ENCODE results near the gene GRIN2C.

Gene GRIN2C

GRCh38 chr17:74825952-74826719 lies 33.5 kb downstream of the GRIN2C start:
- no peak for TF ChIP-seq SIN3A (IDR thresholded peaks at IDR 0.05; ENCODE audit: borderline replicate concordance, insufficient read depth, low read length)
- no peak for TF ChIP-seq POLR2AphosphoS5 (IDR thresholded peaks at IDR 0.05; ENCODE audit: low read depth, low read length)
- TF ChIP-seq REST (IDR thresholded peaks at IDR 0.05; ENCODE audit: insufficient read depth in 1 of 2, low read depth in 2 of 2, low read length in 2 of 2): no peak
- no peak for TF ChIP-seq FOXP2 (optimal IDR thresholded peaks at IDR 0.05; ENCODE audit: borderline replicate concordance, extremely low read depth, extremely low read length, insufficient read depth)
- no peak for TF ChIP-seq TAF1 (IDR thresholded peaks at IDR 0.05; ENCODE audit: borderline replicate concordance, insufficient read depth, low read length)

GRCh38 chr17:74824961-74825627 lies 34.6 kb downstream of the GRIN2C start:
- TF ChIP-seq POLR2AphosphoS5 (IDR thresholded peaks at IDR 0.05; ENCODE audit: low read depth, low read length): no peak
- no peak for TF ChIP-seq TAF1 (IDR thresholded peaks at IDR 0.05; ENCODE audit: borderline replicate concordance, insufficient read depth, low read length)
- TF ChIP-seq REST (IDR thresholded peaks at IDR 0.05; ENCODE audit: insufficient read depth in 1 of 2, low read depth in 2 of 2, low read length in 2 of 2): no peak
- TF ChIP-seq SIN3A (IDR thresholded peaks at IDR 0.05; ENCODE audit: borderline replicate concordance, insufficient read depth, low read length): no peak
- no peak for TF ChIP-seq FOXP2 (optimal IDR thresholded peaks at IDR 0.05; ENCODE audit: borderline replicate concordance, extremely low read depth, extremely low read length, insufficient read depth)

GRCh38 chr17:74822939-74823367 lies 36.7 kb downstream of the GRIN2C start:
- TF ChIP-seq REST (IDR thresholded peaks at IDR 0.05; ENCODE audit: insufficient read depth in 1 of 2, low read depth in 2 of 2, low read length in 2 of 2) (no peak), SIN3A (IDR thresholded peaks at IDR 0.05; ENCODE audit: borderline replicate concordance, insufficient read depth, low read length) (no peak), FOXP2 (optimal IDR thresholded peaks at IDR 0.05; ENCODE audit: borderline replicate concordance, extremely low read depth, extremely low read length, insufficient read depth) (no peak), POLR2AphosphoS5 (IDR thresholded peaks at IDR 0.05; ENCODE audit: low read depth, low read length) (no peak), TAF1 (IDR thresholded peaks at IDR 0.05; ENCODE audit: borderline replicate concordance, insufficient read depth, low read length) (no peak)

GRCh38 chr17:74822335-74822938 lies 37.2 kb downstream of the GRIN2C start:
- TF ChIP-seq POLR2AphosphoS5 (IDR thresholded peaks at IDR 0.05; ENCODE audit: low read depth, low read length) (no peak), TAF1 (IDR thresholded peaks at IDR 0.05; ENCODE audit: borderline replicate concordance, insufficient read depth, low read length) (no peak), REST (IDR thresholded peaks at IDR 0.05; ENCODE audit: insufficient read depth in 1 of 2, low read depth in 2 of 2, low read length in 2 of 2) (no peak), FOXP2 (optimal IDR thresholded peaks at IDR 0.05; ENCODE audit: borderline replicate concordance, extremely low read depth, extremely low read length, insufficient read depth) (no peak), SIN3A (IDR thresholded peaks at IDR 0.05; ENCODE audit: borderline replicate concordance, insufficient read depth, low read length) (no peak)

Data from PFSK-1 (cell line).